Astrocyte (in vitro differentiated cells and primary cell): ENCODE data around the gene SLC66A2. TPM values are rescaled to one million over a fixed set of nuclear protein-coding genes. Genes with fewer than 3 reads are reported as not detected.

Experiments used
- DNase-seq: peaks from one replicate; pipeline ENCODE4 v3.0.0-alpha.2; 2010; ENCODE audit warnings: low read depth
- FAIRE-seq: peaks from 2 replicates; lab custom pipeline; 2011; peaks lifted over from hg19 to GRCh38; lab: Jason Lieb, UNC
- H2AFZ ChIP-seq: 2 replicates; pipeline ENCODE4 v1.6.0; 2012; ENCODE audit warnings: low read depth, low read length, inconsistent platforms
- H3K27ac ChIP-seq: 2 replicates; pipeline ENCODE4 v1.5.1; 2011; ENCODE audit warnings: low read depth, low read length, inconsistent platforms
- H3K27me3 ChIP-seq: 2 replicates; pipeline ENCODE4 v1.6.0; 2011; ENCODE audit warnings: low read length, inconsistent platforms; ENCODE audit not compliant: insufficient read depth
- H3K36me3 ChIP-seq: 2 replicates; pipeline ENCODE4 v1.5.1; 2011; ENCODE audit warnings: low read length, inconsistent platforms; ENCODE audit not compliant: insufficient read depth
- H3K4me1 ChIP-seq: 2 replicates; pipeline ENCODE4 v1.5.1; 2011; ENCODE audit warnings: low read length, inconsistent platforms; ENCODE audit not compliant: insufficient read depth
- H3K4me2 ChIP-seq: 2 replicates; pipeline ENCODE4 v1.6.0; 2012; ENCODE audit warnings: low read length, inconsistent platforms
- H3K4me3 ChIP-seq: 2 replicates; pipeline ENCODE4 v1.5.1; 2011; ENCODE audit warnings: low read depth, mild to moderate bottlenecking, low read length, inconsistent platforms; ENCODE audit not compliant: insufficient read depth
- H3K79me2 ChIP-seq: 2 replicates; pipeline ENCODE4 v1.6.0; 2012; ENCODE audit warnings: mild to moderate bottlenecking, low read length, inconsistent platforms; ENCODE audit not compliant: insufficient read depth
- H3K9ac ChIP-seq: 2 replicates; pipeline ENCODE4 v1.6.0; 2012; ENCODE audit warnings: mild to moderate bottlenecking, low read length, inconsistent platforms
- H3K9me3 ChIP-seq: 2 replicates; pipeline ENCODE4 v1.5.1; 2012; ENCODE audit warnings: low read depth, mild to moderate bottlenecking, low read length, inconsistent platforms; ENCODE audit not compliant: insufficient read depth
- H4K20me1 ChIP-seq: 2 replicates; pipeline ENCODE4 v1.6.0; 2012; ENCODE audit warnings: low read length, inconsistent platforms; ENCODE audit not compliant: insufficient read depth
- H3K27ac Mint-ChIP-seq: one replicate; pipeline ENCODE4 v1.8.0; 2021; ENCODE audit warnings: mild to moderate bottlenecking, mixed read lengths; ENCODE audit not compliant: unreplicated experiment
- H3K27me3 Mint-ChIP-seq: one replicate; pipeline ENCODE4 v1.8.0; 2021; ENCODE audit warnings: low read depth, mixed read lengths; ENCODE audit not compliant: unreplicated experiment
- H3K36me3 Mint-ChIP-seq: one replicate; pipeline ENCODE4 v1.8.0; 2021; ENCODE audit warnings: low read depth, mixed read lengths; ENCODE audit not compliant: unreplicated experiment
- H3K4me1 Mint-ChIP-seq: one replicate; pipeline ENCODE4 v1.8.0; 2021; ENCODE audit warnings: low read depth, mixed read lengths; ENCODE audit not compliant: unreplicated experiment
- H3K4me3 Mint-ChIP-seq: one replicate; pipeline ENCODE4 v1.8.0; 2021; ENCODE audit warnings: mild to moderate bottlenecking, moderate library complexity, mixed read lengths; ENCODE audit not compliant: unreplicated experiment
- H3K9me3 Mint-ChIP-seq: one replicate; pipeline ENCODE4 v1.8.0; 2021; ENCODE audit warnings: mild to moderate bottlenecking, mixed read lengths; ENCODE audit not compliant: unreplicated experiment
- EZH2 ChIP-seq: IDR thresholded peaks from 2 replicates; pipeline ENCODE4 v1.6.1; 2012; ENCODE audit warnings: mild to moderate bottlenecking, low read length, inconsistent platforms; ENCODE audit not compliant: insufficient read depth
- total RNA-seq: library from RNA; stranded (reverse); gene quantifications from 2 replicates; pipeline ENCODE4 v1.2.1, GENCODE V29; 2021
- TF ChIP-seq, protein P1 (sequence below): IDR thresholded peaks from 2 replicates; pipeline ENCODE4 v1.5.1; 2011; ENCODE audit warnings: low read depth, mild to moderate bottlenecking, inconsistent platforms, low read length, moderate library complexity; ENCODE audit not compliant: insufficient read depth

The SLC66A2 gene
- total RNA-seq, 1 donor from 2014 or later = 25.3 TPM

DNA sequence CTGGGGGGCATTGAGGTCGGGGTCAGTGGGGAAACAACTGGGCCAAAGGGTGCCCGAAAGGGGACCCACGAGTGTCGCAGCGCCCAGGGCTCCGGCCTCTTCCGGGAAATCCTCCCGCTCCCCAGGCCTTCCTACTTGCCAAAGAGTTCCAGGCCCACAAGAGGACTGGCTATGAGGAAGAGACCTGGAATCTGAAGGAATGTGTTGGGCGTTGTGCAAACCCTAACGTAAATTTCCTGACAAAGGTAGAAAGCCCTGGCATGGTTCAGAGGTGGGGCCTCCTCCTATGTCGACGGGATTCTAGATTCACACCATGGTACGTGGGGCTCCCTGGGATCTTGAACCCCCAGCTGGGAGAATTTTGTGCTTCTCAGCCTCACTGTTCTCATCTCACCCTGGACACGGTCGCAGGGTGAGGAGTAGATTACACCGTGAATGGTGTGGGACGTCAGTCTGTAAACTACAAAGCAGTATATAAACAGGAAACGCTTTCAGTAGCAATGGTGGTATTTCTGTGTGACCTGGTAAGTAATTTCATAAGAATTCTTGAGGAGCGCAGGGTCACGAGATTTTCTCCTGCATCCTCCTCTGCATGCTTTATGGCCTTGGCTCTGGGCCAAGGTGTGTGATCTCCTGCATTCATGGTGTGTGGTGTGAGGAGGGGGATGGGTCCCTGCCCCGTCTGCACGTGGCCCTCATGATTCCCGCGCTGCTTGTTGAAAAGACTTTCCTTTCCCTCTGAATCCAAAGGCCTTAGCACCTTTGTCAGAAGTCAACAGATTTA, 13.9 kb upstream of the SLC66A2 start:
- FAIRE-seq = no peak
- peaks cover 15% of the 10 kb centered on the region for H4K20me1 ChIP-seq
- Mint-ChIP-seq H3K27ac (no peak overlapping the region), H3K4me1 (peaks cover 23% of the 10 kb centered on the region), H3K27me3 (no peaks in the 10 kb centered on the region), H3K36me3 (peaks cover 2% of the 10 kb centered on the region), H3K4me3 (peak overlapping the region; percentile 57), H3K9me3 (no peaks in the 10 kb centered on the region)
- no peaks in the 10 kb centered on the region for H3K36me3 ChIP-seq
- DNase-seq = peak; percentile 71
- H3K4me3 ChIP-seq = peak overlapping the region; percentile 34
- no peaks in the 10 kb centered on the region for H3K9me3 ChIP-seq
- peaks cover 32% of the 10 kb centered on the region for H3K4me1 ChIP-seq
- H3K4me2 ChIP-seq = peak overlapping the region; percentile 83
- peak overlapping the region; percentile 63 for H3K9ac ChIP-seq
- no peaks in the 10 kb centered on the region for H3K27me3 ChIP-seq
- H3K79me2 ChIP-seq = no peaks in the 10 kb centered on the region
- H2AFZ ChIP-seq = peak overlapping the region; percentile 38
- TF ChIP-seq, protein P1, sequence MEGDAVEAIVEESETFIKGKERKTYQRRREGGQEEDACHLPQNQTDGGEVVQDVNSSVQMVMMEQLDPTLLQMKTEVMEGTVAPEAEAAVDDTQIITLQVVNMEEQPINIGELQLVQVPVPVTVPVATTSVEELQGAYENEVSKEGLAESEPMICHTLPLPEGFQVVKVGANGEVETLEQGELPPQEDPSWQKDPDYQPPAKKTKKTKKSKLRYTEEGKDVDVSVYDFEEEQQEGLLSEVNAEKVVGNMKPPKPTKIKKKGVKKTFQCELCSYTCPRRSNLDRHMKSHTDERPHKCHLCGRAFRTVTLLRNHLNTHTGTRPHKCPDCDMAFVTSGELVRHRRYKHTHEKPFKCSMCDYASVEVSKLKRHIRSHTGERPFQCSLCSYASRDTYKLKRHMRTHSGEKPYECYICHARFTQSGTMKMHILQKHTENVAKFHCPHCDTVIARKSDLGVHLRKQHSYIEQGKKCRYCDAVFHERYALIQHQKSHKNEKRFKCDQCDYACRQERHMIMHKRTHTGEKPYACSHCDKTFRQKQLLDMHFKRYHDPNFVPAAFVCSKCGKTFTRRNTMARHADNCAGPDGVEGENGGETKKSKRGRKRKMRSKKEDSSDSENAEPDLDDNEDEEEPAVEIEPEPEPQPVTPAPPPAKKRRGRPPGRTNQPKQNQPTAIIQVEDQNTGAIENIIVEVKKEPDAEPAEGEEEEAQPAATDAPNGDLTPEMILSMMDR = no peak
- no peak for TF ChIP-seq EZH2
- peak overlapping the region; percentile 59 for H3K27ac ChIP-seq

DNA sequence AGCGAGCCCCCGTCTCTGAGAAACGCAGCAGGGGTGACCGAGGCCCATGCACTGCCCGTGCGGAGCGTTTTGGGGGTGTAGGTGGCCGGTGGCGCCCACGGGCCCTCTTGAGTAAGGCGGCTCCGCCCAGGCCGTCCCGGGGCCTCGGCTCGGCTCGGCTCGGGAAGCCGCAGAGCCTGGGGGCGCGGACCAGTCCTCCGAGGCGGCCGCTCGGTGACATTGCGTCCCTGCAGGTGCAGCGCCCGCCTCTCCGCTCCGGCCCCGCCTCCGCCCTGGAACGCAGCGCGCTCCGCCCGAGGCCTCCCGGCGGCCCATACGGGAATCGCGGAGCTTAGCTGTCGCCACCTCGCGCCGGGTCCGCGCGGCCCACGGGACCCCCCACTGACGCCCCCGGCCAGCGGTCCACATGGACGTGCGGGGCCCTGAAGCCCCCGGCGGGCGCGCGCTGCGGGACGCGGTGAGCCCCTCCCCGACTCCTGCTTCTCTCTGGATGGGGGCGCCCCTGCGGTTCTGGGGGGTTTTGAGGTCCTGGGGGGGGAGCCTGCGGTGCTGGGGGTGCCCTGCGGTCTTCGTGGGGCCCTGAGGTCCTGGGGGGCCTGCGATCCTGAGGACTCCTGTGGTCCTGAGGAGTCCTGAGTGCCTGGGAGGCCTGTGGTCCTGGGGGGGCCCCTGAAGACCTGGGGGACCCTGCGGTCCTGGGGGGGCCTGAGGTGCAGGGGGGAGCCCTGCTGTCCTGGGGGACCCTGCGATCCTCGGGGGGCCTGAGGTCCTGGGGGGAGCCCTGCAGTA, 13.1 kb upstream of the SLC66A2 start, which contains the start of gene HSBP1L1:
HSBP1L1 (plus strand) TSS at position 314 of the 789 bp plus-strand sequence; CDS start at position 407, 93 bp downstream.
- H3K27ac Mint-ChIP-seq = no peak within 1 kb of the TSS

More for the DNA sequence above, 13.1 kb upstream of the SLC66A2 start, which contains the start of gene HSBP1L1:
- FAIRE-seq (no peak), DNase-seq (no peak)
- Histone ChIP-seq H3K9ac (peak within 1 kb of the TSS; percentile 63), H3K27me3 (no peaks in the 10 kb centered on the region), H3K4me1 (peaks cover 39% of the 10 kb centered on the region), H4K20me1 (peaks cover 8% of the 10 kb centered on the region), H3K36me3 (no peaks in the 10 kb centered on the region), H3K27ac (peak within 1 kb of the TSS; percentile 59), H3K9me3 (no peaks in the 10 kb centered on the region), H3K4me3 (peak within 1 kb of the TSS; percentile 34), H3K79me2 (no peaks in the 10 kb centered on the region), H3K4me2 (peak within 1 kb of the TSS; percentile 83), H2AFZ (peak within 1 kb of the TSS; percentile 38)
- Mint-ChIP-seq H3K4me3 (peak within 1 kb of the TSS; percentile 57), H3K4me1 (peaks cover 31% of the 10 kb centered on the region), H3K36me3 (peaks cover 2% of the 10 kb centered on the region), H3K9me3 (no peaks in the 10 kb centered on the region), H3K27me3 (no peaks in the 10 kb centered on the region)
- TF ChIP-seq, protein P1 = no peak
- TF ChIP-seq EZH2 = no peak
